RWPE2 (cell line): ENCODE results near the gene CYB5R3.
"Not testable (repeated sequence)": the region's sequence is repeated elsewhere in the genome, so short reads cannot be mapped to it uniquely, and the experiment has no call there.

ENCODE experiments used
- ATAC-seq: fragments of 200-7000 bp; cut with Tn5 transposase; 3 replicates; pipeline ENCODE4 v1.9.1; 2021; ENCODE audit warnings: low read depth
- DNase-seq: peaks from one replicate; pipeline ENCODE4 v3.0.0-alpha.2; 2020; ENCODE audit warnings: low spot score
- H3K27ac ChIP-seq: fragments of 450-650 bp; 2 replicates; pipeline ENCODE4 v1.5.1; 2017; ENCODE audit warnings: mild to moderate bottlenecking; ENCODE audit not compliant: poor library complexity, severe bottlenecking
- H3K27me3 ChIP-seq: fragments of 250-450 bp; sonication (Bioruptor Pico); 2 replicates; pipeline ENCODE4 v1.5.1; 2021; ENCODE audit warnings: mild to moderate bottlenecking, moderate library complexity; ENCODE audit not compliant: insufficient read depth, poor library complexity, severe bottlenecking
- H3K36me3 ChIP-seq: fragments of 250-450 bp; sonication (Bioruptor Pico); 2 replicates; pipeline ENCODE4 v1.5.1; 2020; ENCODE audit warnings: low read depth, mild to moderate bottlenecking, moderate library complexity
- H3K4me1 ChIP-seq: fragments of 250-450 bp; sonication (Bioruptor Pico); 2 replicates; pipeline ENCODE4 v1.5.1; 2021; ENCODE audit warnings: mild to moderate bottlenecking, moderate library complexity; ENCODE audit not compliant: insufficient read depth, poor library complexity, severe bottlenecking
- H3K4me3 ChIP-seq: fragments of 250-450 bp; sonication (Bioruptor Pico); 2 replicates; pipeline ENCODE4 v1.5.1; 2021; ENCODE audit warnings: mild to moderate bottlenecking, moderate library complexity; ENCODE audit not compliant: severe bottlenecking
- H3K9me3 ChIP-seq: fragments of 250-450 bp; sonication (Bioruptor Pico); 2 replicates; pipeline ENCODE4 v1.5.1; 2021; ENCODE audit warnings: mild to moderate bottlenecking, moderate library complexity; ENCODE audit not compliant: severe bottlenecking
- CTCF ChIP-seq: fragments of 450-650 bp; IDR thresholded peaks from one replicate; pipeline ENCODE4 v1.5.1; 2017; ENCODE audit warnings: mild to moderate bottlenecking, moderate library complexity; ENCODE audit not compliant: poor library complexity, severe bottlenecking

Gene CYB5R3

GRCh38 chr22:42608136-42608822 is 40.9 kb downstream of the CYB5R3 start:
- Histone ChIP-seq H3K27ac (peak overlapping the region; percentile 51), H3K9me3 (no peaks in the 10 kb centered on the region), H3K4me1 (peaks cover 19% of the 10 kb centered on the region), H3K36me3 (peaks cover 64% of the 10 kb centered on the region), H3K27me3 (no peaks in the 10 kb centered on the region), H3K4me3 (no peak overlapping the region)
- no peak for TF ChIP-seq CTCF
- ATAC-seq (no peak), DNase-seq (no peak)

- not testable (repeated sequence) for H3K4me3 ChIP-seq, ATAC-seq, DNase-seq
Observed at GRCh38 chr22:42607641-42608040, 41.6 kb downstream of the CYB5R3 start.

GRCh38 chr22:42604403-42604802 is 44.8 kb downstream of the CYB5R3 start:
- no peaks in the 10 kb centered on the region for H3K27me3 ChIP-seq
- peaks cover 66% of the 10 kb centered on the region for H3K36me3 ChIP-seq
- DNase-seq (no peak), ATAC-seq (no peak)
- no peak for TF ChIP-seq CTCF
- no peaks in the 10 kb centered on the region for H3K9me3 ChIP-seq
- H3K4me3 ChIP-seq: no peak overlapping the region
- no peak overlapping the region for H3K27ac ChIP-seq
- H3K4me1 ChIP-seq: peaks cover 10% of the 10 kb centered on the region

More at GRCh38 chr22:42607641-42608040, 41.6 kb downstream of the CYB5R3 start:
- Histone ChIP-seq H3K36me3 (peaks cover 66% of the 10 kb centered on the region), H3K4me1 (peaks cover 14% of the 10 kb centered on the region)
- not testable (repeated sequence) for H3K27ac ChIP-seq, H3K9me3 ChIP-seq, H3K27me3 ChIP-seq

- Histone ChIP-seq H3K4me1 (peaks cover under 1% of the 10 kb centered on the region), H3K27ac (no peak overlapping the region), H3K9me3 (no peaks in the 10 kb centered on the region), H3K36me3 (peaks cover 72% of the 10 kb centered on the region), H3K27me3 (no peaks in the 10 kb centered on the region), H3K4me3 (no peak overlapping the region)
- DNase-seq (no peak), ATAC-seq (no peak)
- no peak for TF ChIP-seq CTCF
Observed at GRCh38 chr22:42603427-42603826, 45.8 kb downstream of the CYB5R3 start.

GRCh38 chr22:42602470-42602869 is 46.7 kb downstream of the CYB5R3 start:
- Histone ChIP-seq H3K27ac (no peak overlapping the region), H3K4me3 (no peak overlapping the region), H3K27me3 (no peaks in the 10 kb centered on the region), H3K36me3 (peaks cover 71% of the 10 kb centered on the region), H3K9me3 (no peaks in the 10 kb centered on the region), H3K4me1 (no peaks in the 10 kb centered on the region)
- ATAC-seq (no peak), DNase-seq (no peak)
- TF ChIP-seq CTCF: no peak
